ENCODE measurements around the gene CHKA. TPM values are rescaled to one million over a fixed set of nuclear protein-coding genes. Genes with fewer than 3 reads are reported as not detected.

CHKA gene
- total RNA-seq, 2 donors from 2014 or later = 72.1 to 92.6 TPM

- TF ChIP-seq POLR2A (IDR thresholded peaks at IDR 0.05) = no peak
- no peak for TF ChIP-seq CTCF (IDR thresholded peaks at IDR 0.05)
Observed at GRCh38 chr11:68145120-68145866, 24.1 kb upstream of the CHKA start.

GRCh38 chr11:68143310-68143689 is 22.1 kb upstream of the CHKA start:
- 64 to 69% methylated on average over 3 to 4 of the region's 4 CpGs for WGBS, 2 donors
- no peaks in the 10 kb centered on the region for H3K9me3 ChIP-seq
- no peak for DNase-seq
- no peaks in the 10 kb centered on the region for H3K27me3 ChIP-seq
- intact Hi-C loops (cut with DNase I) = no loop called here
- ATAC-seq = no peak
- TF ChIP-seq POLR2A (IDR thresholded peaks at IDR 0.05) = no peak
- no peak for TF ChIP-seq CTCF (IDR thresholded peaks at IDR 0.05)
- H3K36me3 ChIP-seq (replicated peaks in 1 of 2; ENCODE audit: insufficient read depth in 1 of 2, low read depth in 2 of 2) = no peaks in the 10 kb centered on the region
- peaks cover 78% of the 10 kb centered on the region for H3K4me1 ChIP-seq
- H3K4me3 ChIP-seq = no peak overlapping the region
- peak overlapping the region; percentile 89 to 93 (median 90) for H3K27ac ChIP-seq

More at GRCh38 chr11:68145120-68145866, 24.1 kb upstream of the CHKA start:
- WGBS, 2 donors = 17 to 30% methylated on average over 7 to 13 of the region's 14 CpGs
- H3K9me3 ChIP-seq = no peaks in the 10 kb centered on the region
- H3K4me1 ChIP-seq = peaks cover 72% of the 10 kb centered on the region
- H3K27ac ChIP-seq = peak overlapping the region; percentile 91 to 99 (median 94)
- ATAC-seq = peak; percentile 10
- peak; percentile 72 to 88 (median 81) for DNase-seq
- intact Hi-C loops (cut with DNase I) = no loop called here
- H3K4me3 ChIP-seq = no peak overlapping the region
- H3K36me3 ChIP-seq (replicated peaks in 1 of 2; ENCODE audit: insufficient read depth in 1 of 2, low read depth in 2 of 2) = no peaks in the 10 kb centered on the region
- H3K27me3 ChIP-seq = no peaks in the 10 kb centered on the region

GRCh38 chr11:68142441-68143309 is 21.5 kb upstream of the CHKA start:
- H3K4me3 ChIP-seq = no peak overlapping the region

GRCh38 chr11:68142028-68142412 is 20.8 kb upstream of the CHKA start:
- H3K27ac ChIP-seq = peak overlapping the region; percentile 89 to 93 (median 90)
- intact Hi-C loops (cut with DNase I) = no loop called here
- peak; percentile 50 for ATAC-seq

More at GRCh38 chr11:68142441-68143309, 21.5 kb upstream of the CHKA start:
- 68 to 78% methylated on average over 6 to 16 of the region's 16 CpGs for WGBS, 2 donors
- TF ChIP-seq POLR2A (IDR thresholded peaks at IDR 0.05) = no peak
- no peak for TF ChIP-seq CTCF (IDR thresholded peaks at IDR 0.05)
- DNase-seq (peak in 2 of 4 donors; percentile 59 to 60), ATAC-seq (no peak)
- H3K27ac ChIP-seq = peak overlapping the region; percentile 89 to 93 (median 90)
- no peaks in the 10 kb centered on the region for H3K36me3 ChIP-seq (replicated peaks in 1 of 2; ENCODE audit: insufficient read depth in 1 of 2, low read depth in 2 of 2)
- no peaks in the 10 kb centered on the region for H3K27me3 ChIP-seq
- peaks cover 82% of the 10 kb centered on the region for H3K4me1 ChIP-seq
- no peaks in the 10 kb centered on the region for H3K9me3 ChIP-seq
- intact Hi-C loops (cut with DNase I) = no loop called here

More at GRCh38 chr11:68142028-68142412, 20.8 kb upstream of the CHKA start:
- no peaks in the 10 kb centered on the region for H3K36me3 ChIP-seq (replicated peaks in 1 of 2; ENCODE audit: insufficient read depth in 1 of 2, low read depth in 2 of 2)
- DNase-seq = peak; percentile 81 to 90 (median 88)
- no peak overlapping the region for H3K4me3 ChIP-seq
- WGBS, 2 donors = 20 to 34% methylated on average over 10 to 13 of the region's 13 CpGs
- peaks cover 81% of the 10 kb centered on the region for H3K4me1 ChIP-seq
- no peaks in the 10 kb centered on the region for H3K27me3 ChIP-seq
- TF ChIP-seq POLR2A (IDR thresholded peaks at IDR 0.05) (peak in 2 of 3 donors; percentile 34 to 36), CTCF (IDR thresholded peaks at IDR 0.05) (no peak)
- H3K9me3 ChIP-seq = no peaks in the 10 kb centered on the region

Data from body of pancreas (tissue), 4 donors.